Mesenchymal stem cell (in vitro differentiated cells and primary cell): ENCODE results near the gene SPATA16.

Experiments used
- DNase-seq: peaks from one replicate; pipeline ENCODE4 v3.0.0-alpha.2; 2013
- H2AFZ ChIP-seq: one replicate; pipeline ENCODE4 v1.6.1; 2013; ENCODE audit warnings: low read depth, mild to moderate bottlenecking, control low read depth, inconsistent platforms, low read length, moderate library complexity
- H2AK5ac ChIP-seq: 2 replicates; pipeline ENCODE4 v1.6.1; 2013; ENCODE audit warnings: low read length, moderate library complexity, mild to moderate bottlenecking, inconsistent platforms; ENCODE audit not compliant: severe bottlenecking
- H2BK120ac ChIP-seq: one replicate; pipeline ENCODE4 v1.6.1; 2013; ENCODE audit warnings: low read depth, mild to moderate bottlenecking, inconsistent platforms, low read length, moderate library complexity
- H2BK12ac ChIP-seq, 2 experiments: one replicate each; pipeline ENCODE4 v1.6.1; 2013; ENCODE audit warnings: inconsistent platforms in 2 of 2, low read length in 2 of 2, mild to moderate bottlenecking in 2 of 2, moderate library complexity in 2 of 2, control low read depth in 1 of 2
- H2BK15ac ChIP-seq: one replicate; pipeline ENCODE4 v1.6.1; 2013; ENCODE audit warnings: mild to moderate bottlenecking, low read depth, inconsistent platforms; ENCODE audit not compliant: poor library complexity, severe bottlenecking
- H2BK5ac ChIP-seq: 2 replicates; pipeline ENCODE4 v1.6.1; 2013; ENCODE audit warnings: low read depth, mild to moderate bottlenecking, low read length, control low read depth, inconsistent platforms; ENCODE audit not compliant: poor library complexity, severe bottlenecking
- H3K14ac ChIP-seq, 2 experiments: one replicate each; pipeline ENCODE4 v1.6.1; 2013; ENCODE audit warnings: inconsistent platforms in 2 of 2, low read length in 2 of 2, control low read depth in 1 of 2, mild to moderate bottlenecking in 1 of 2, moderate library complexity in 1 of 2
- H3K18ac ChIP-seq, 2 experiments: one replicate each; pipeline ENCODE4 v1.6.1; 2013; ENCODE audit warnings: inconsistent platforms in 2 of 2, low read length in 2 of 2, control low read depth in 1 of 2, low read depth in 1 of 2, mild to moderate bottlenecking in 1 of 2
- H3K23ac ChIP-seq, 2 experiments: one replicate each; pipeline ENCODE4 v1.6.1; 2013; ENCODE audit warnings: inconsistent platforms in 2 of 2, low read length in 2 of 2, mild to moderate bottlenecking in 2 of 2, moderate library complexity in 2 of 2, control low read depth in 1 of 2
- H3K27ac ChIP-seq: 2 replicates; pipeline ENCODE4 v1.5.1; 2013; ENCODE audit warnings: mild to moderate bottlenecking, moderate library complexity, low read length, control low read depth, inconsistent platforms; ENCODE audit not compliant: poor library complexity, severe bottlenecking
- H3K27me3 ChIP-seq, 2 experiments: 2 replicates each; pipeline versions ENCODE4 v1.6.1 to v1.7.0; 2013; ENCODE audit warnings: low read length in 2 of 2, mild to moderate bottlenecking in 2 of 2, moderate library complexity in 2 of 2, control low read depth in 1 of 2, inconsistent platforms in 1 of 2; ENCODE audit not compliant: control insufficient read depth in 1 of 2, insufficient read depth in 1 of 2
- H3K36me3 ChIP-seq, 2 experiments: 2 replicates each; pipeline versions ENCODE4 v1.6.1 to v1.7.0; 2013; ENCODE audit warnings: low read length in 2 of 2, control low read depth in 1 of 2, inconsistent platforms in 1 of 2, low read depth in 1 of 2, mild to moderate bottlenecking in 1 of 2; ENCODE audit not compliant: insufficient read depth in 2 of 2, control insufficient read depth in 1 of 2
- H3K4ac ChIP-seq, 2 experiments: one replicate each; pipeline ENCODE4 v1.6.1; 2013; ENCODE audit warnings: inconsistent platforms in 2 of 2, low read length in 2 of 2, mild to moderate bottlenecking in 2 of 2, moderate library complexity in 2 of 2, control low read depth in 1 of 2, low read depth in 1 of 2
- H3K4me1 ChIP-seq: 2 replicates; pipeline ENCODE4 v1.6.1; 2013; ENCODE audit warnings: low read depth, low read length, control low read depth; ENCODE audit not compliant: control insufficient read depth, insufficient read depth
- H3K4me2 ChIP-seq: 2 replicates; pipeline ENCODE4 v1.6.1; 2013; ENCODE audit warnings: low read length, mild to moderate bottlenecking, inconsistent platforms; ENCODE audit not compliant: poor library complexity, severe bottlenecking
- H3K4me3 ChIP-seq, 2 experiments: 2 replicates each; pipeline versions ENCODE4 v1.5.1 to v1.7.0; 2013; ENCODE audit warnings: low read length in 2 of 2, mild to moderate bottlenecking in 2 of 2, control low read depth in 1 of 2, low read depth in 1 of 2; ENCODE audit not compliant: insufficient read depth in 1 of 2
- H3K79me1 ChIP-seq: replicated peaks from 2 replicates; pipeline ENCODE4 v1.6.1; 2013; ENCODE audit warnings: mild to moderate bottlenecking, control low read depth, low read length, inconsistent platforms; ENCODE audit not compliant: poor library complexity, severe bottlenecking
- H3K9ac ChIP-seq: 2 replicates; pipeline ENCODE4 v1.7.0; 2013; ENCODE audit warnings: mild to moderate bottlenecking, low read length, moderate library complexity
- H3K9me3 ChIP-seq: 2 replicates; pipeline ENCODE4 v1.7.0; 2013; ENCODE audit warnings: mild to moderate bottlenecking, low read length; ENCODE audit not compliant: control insufficient read depth
- H4K8ac ChIP-seq: one replicate; pipeline ENCODE4 v1.6.1; 2013; ENCODE audit warnings: inconsistent platforms, mild to moderate bottlenecking, low read length, moderate library complexity
- H4K91ac ChIP-seq: one replicate; pipeline ENCODE4 v1.6.1; 2013; ENCODE audit warnings: mild to moderate bottlenecking, low read length, inconsistent platforms
- WGBS: methylation state at CpG from one replicate; pipeline ENCODE4 v1.1.7; 2013; ENCODE audit warnings: mixed read lengths; 5-methylcytosine and 5-hydroxymethylcytosine counted together

The SPATA16 gene

GRCh38 chr3:173004681-173005080, 136.4 kb downstream of the SPATA16 start:
- WGBS, result 92% methylated on average over 3 of the region's 6 CpGs
- Histone ChIP-seq H3K27me3 (no peaks in the 10 kb centered on the region), H2BK120ac (no peak overlapping the region), H3K4me1 (no peaks in the 10 kb centered on the region), H3K27ac (no peak overlapping the region), H2BK12ac (no peak overlapping the region), H3K9me3 (no peaks in the 10 kb centered on the region), H4K91ac (no peak overlapping the region), H3K4me2 (no peak overlapping the region), H3K14ac (no peak overlapping the region), H3K4ac (no peak overlapping the region), H2AFZ (no peak overlapping the region), H3K18ac (no peak overlapping the region), H2BK5ac (no peak overlapping the region), H4K8ac (no peak overlapping the region), H2AK5ac (no peak overlapping the region), H3K23ac (no peak overlapping the region), H3K36me3 (no peaks in the 10 kb centered on the region), H3K4me3 (no peak overlapping the region), H3K9ac (no peak overlapping the region), H3K79me1 (no peaks in the 10 kb centered on the region), H2BK15ac (no peak overlapping the region)
- DNase-seq, result no peak

- WGBS, result 100% methylated on average over 2 of the region's 3 CpGs
- Histone ChIP-seq H3K4me3 (no peak overlapping the region), H2BK12ac (no peak overlapping the region)
Measured at GRCh38 chr3:173003956-173004355, 137.1 kb downstream of the SPATA16 start.

GRCh38 chr3:173003471-173003870, 137.6 kb downstream of the SPATA16 start:
- Histone ChIP-seq H3K4me3 (no peak overlapping the region), H3K79me1 (no peaks in the 10 kb centered on the region), H3K4me2 (no peak overlapping the region), H3K27me3 (no peaks in the 10 kb centered on the region), H2AK5ac (no peak overlapping the region), H3K4me1 (no peaks in the 10 kb centered on the region), H4K8ac (no peak overlapping the region), H3K36me3 (no peaks in the 10 kb centered on the region), H2BK15ac (no peak overlapping the region), H3K9me3 (no peaks in the 10 kb centered on the region), H3K14ac (no peak overlapping the region), H4K91ac (no peak overlapping the region), H3K27ac (no peak overlapping the region), H3K23ac (no peak overlapping the region), H3K18ac (no peak overlapping the region), H2AFZ (no peak overlapping the region), H2BK5ac (no peak overlapping the region), H3K4ac (no peak overlapping the region), H3K9ac (no peak overlapping the region), H2BK120ac (no peak overlapping the region), H2BK12ac (no peak overlapping the region)
- 93% methylated on average over 2 of the region's 2 CpGs for WGBS
- DNase-seq, result no peak

More at GRCh38 chr3:173003956-173004355, 137.1 kb downstream of the SPATA16 start:
- no peak overlapping the region for H3K4ac ChIP-seq
- H3K4me2 ChIP-seq, result no peak overlapping the region
- no peak overlapping the region for H2BK120ac ChIP-seq
- no peak overlapping the region for H2AK5ac ChIP-seq
- H2AFZ ChIP-seq, result no peak overlapping the region
- H3K23ac ChIP-seq, result no peak overlapping the region
- H2BK5ac ChIP-seq, result no peak overlapping the region
- H4K8ac ChIP-seq, result no peak overlapping the region
- H3K9ac ChIP-seq, result no peak overlapping the region
- no peak overlapping the region for H3K14ac ChIP-seq
- H4K91ac ChIP-seq, result no peak overlapping the region
- H3K4me1 ChIP-seq, result no peaks in the 10 kb centered on the region
- no peaks in the 10 kb centered on the region for H3K36me3 ChIP-seq
- no peaks in the 10 kb centered on the region for H3K79me1 ChIP-seq
- no peak overlapping the region for H3K27ac ChIP-seq
- H2BK15ac ChIP-seq, result no peak overlapping the region
- no peaks in the 10 kb centered on the region for H3K27me3 ChIP-seq
- no peak overlapping the region for H3K18ac ChIP-seq
- no peaks in the 10 kb centered on the region for H3K9me3 ChIP-seq
- DNase-seq, result no peak

DNA sequence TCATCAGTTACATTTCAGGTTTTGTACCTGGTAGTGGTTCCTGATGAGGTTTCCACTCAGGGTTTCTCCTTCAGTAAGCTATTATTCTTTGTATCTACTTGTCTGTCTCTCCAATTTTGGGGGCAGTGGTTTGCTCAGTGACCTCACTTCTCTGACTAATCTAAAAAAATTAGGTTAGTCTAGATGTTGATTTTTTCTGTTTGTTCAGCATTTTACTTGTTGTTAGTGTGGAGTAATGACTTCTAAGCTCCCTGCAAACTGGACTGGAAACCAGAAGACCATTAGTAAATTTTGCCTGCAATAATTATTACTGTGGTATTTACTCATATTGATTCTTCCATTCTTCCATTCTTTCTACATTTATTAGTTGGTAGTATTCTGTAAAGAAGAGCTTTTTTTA, 139.4 kb downstream of the SPATA16 start:
- H4K8ac ChIP-seq, result no peak overlapping the region
- no peak overlapping the region for H2AK5ac ChIP-seq
- no peaks in the 10 kb centered on the region for H3K79me1 ChIP-seq
- H3K4ac ChIP-seq, result no peak overlapping the region
- DNase-seq, result no peak
- no peak overlapping the region for H3K18ac ChIP-seq
- no peak overlapping the region for H3K4me3 ChIP-seq
- H3K9ac ChIP-seq, result no peak overlapping the region
- no peak overlapping the region for H2BK15ac ChIP-seq
- no peak overlapping the region for H3K27ac ChIP-seq
- no peak overlapping the region for H4K91ac ChIP-seq
- H2AFZ ChIP-seq, result no peak overlapping the region
- H3K27me3 ChIP-seq, result no peaks in the 10 kb centered on the region
- no peak overlapping the region for H3K4me2 ChIP-seq
- H3K23ac ChIP-seq, result no peak overlapping the region
- H3K14ac ChIP-seq, result no peak overlapping the region
- H2BK12ac ChIP-seq, result no peak overlapping the region
- H3K9me3 ChIP-seq, result no peaks in the 10 kb centered on the region
- no peak overlapping the region for H2BK120ac ChIP-seq
- H3K4me1 ChIP-seq, result no peaks in the 10 kb centered on the region
- no peak overlapping the region for H2BK5ac ChIP-seq
- H3K36me3 ChIP-seq, result no peaks in the 10 kb centered on the region
